HL-60 (cell line): Measurements from ENCODE around the gene CD163L1.

Source experiments
- CTCF ChIP-seq: IDR thresholded peaks from one replicate; pipeline ENCODE4 v1.5.1; 2011; ENCODE audit warnings: low read length, control low read depth, inconsistent platforms; ENCODE audit not compliant: insufficient read depth
- REST ChIP-seq: IDR thresholded peaks from 2 replicates; pipeline ENCODE4 v1.6.1; 2012; ENCODE audit warnings: low read depth; ENCODE audit not compliant: insufficient replicate concordance

- TF ChIP-seq CTCF (no peak), REST (no peak)
These were observed 11.8 kb downstream of the CD163L1 start for GRCh38 chr12:7431993-7432685.
